Mammary epithelial cell (primary cell): ENCODE measurements around the gene ZNF521.

Source experiments
- EZH2 ChIP-seq: IDR thresholded peaks from 2 replicates; pipeline ENCODE4 v1.6.1; 2012; ENCODE audit warnings: low read length, inconsistent platforms, borderline replicate concordance
- TF ChIP-seq, protein P1 (sequence below), 2 donors: IDR thresholded peaks in 1 of 2; conservative IDR thresholded peaks in 1 of 2; 2 replicates each; pipeline ENCODE4 v1.5.1; 2011 to 2012; ENCODE audit warnings: inconsistent platforms in 2 of 2, low read length in 2 of 2, mild to moderate bottlenecking in 2 of 2, control low read depth in 1 of 2, low read depth in 1 of 2; ENCODE audit not compliant: insufficient read depth in 1 of 2; ENCODE audit errors: extremely low read depth in 1 of 2

DNA sequence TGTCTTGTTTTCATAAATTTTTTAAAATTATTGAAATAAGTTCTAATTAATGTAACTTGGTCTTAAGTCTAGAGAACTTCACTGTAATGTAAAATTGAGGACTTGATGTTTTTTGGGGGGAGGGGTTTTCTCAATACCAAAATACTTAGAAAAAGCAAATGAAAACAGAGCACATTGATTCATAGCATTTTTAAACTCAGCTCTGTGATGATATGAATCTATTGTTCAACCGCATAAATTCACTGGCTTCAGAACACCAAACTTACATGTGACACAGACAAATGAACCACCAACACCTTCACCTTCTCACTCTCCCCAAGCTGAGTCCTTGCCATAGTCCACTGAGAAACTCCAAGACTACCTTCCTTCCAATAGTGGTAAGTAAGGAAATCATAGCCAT is 108.2 kb downstream of the ZNF521 start:
- TF ChIP-seq, protein P1, sequence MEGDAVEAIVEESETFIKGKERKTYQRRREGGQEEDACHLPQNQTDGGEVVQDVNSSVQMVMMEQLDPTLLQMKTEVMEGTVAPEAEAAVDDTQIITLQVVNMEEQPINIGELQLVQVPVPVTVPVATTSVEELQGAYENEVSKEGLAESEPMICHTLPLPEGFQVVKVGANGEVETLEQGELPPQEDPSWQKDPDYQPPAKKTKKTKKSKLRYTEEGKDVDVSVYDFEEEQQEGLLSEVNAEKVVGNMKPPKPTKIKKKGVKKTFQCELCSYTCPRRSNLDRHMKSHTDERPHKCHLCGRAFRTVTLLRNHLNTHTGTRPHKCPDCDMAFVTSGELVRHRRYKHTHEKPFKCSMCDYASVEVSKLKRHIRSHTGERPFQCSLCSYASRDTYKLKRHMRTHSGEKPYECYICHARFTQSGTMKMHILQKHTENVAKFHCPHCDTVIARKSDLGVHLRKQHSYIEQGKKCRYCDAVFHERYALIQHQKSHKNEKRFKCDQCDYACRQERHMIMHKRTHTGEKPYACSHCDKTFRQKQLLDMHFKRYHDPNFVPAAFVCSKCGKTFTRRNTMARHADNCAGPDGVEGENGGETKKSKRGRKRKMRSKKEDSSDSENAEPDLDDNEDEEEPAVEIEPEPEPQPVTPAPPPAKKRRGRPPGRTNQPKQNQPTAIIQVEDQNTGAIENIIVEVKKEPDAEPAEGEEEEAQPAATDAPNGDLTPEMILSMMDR (conservative IDR thresholded peaks at IDR 0.05 in 1 of 2, IDR thresholded peaks at IDR 0.05 in 1 of 2; ENCODE audit: extremely low read depth in 1 of 2, insufficient read depth in 1 of 2, low read depth in 1 of 2, low read length in 2 of 2) = no peak
- no peak for TF ChIP-seq EZH2
